ENCODE data around the gene PHLDA2.

The PHLDA2 gene

DNA sequence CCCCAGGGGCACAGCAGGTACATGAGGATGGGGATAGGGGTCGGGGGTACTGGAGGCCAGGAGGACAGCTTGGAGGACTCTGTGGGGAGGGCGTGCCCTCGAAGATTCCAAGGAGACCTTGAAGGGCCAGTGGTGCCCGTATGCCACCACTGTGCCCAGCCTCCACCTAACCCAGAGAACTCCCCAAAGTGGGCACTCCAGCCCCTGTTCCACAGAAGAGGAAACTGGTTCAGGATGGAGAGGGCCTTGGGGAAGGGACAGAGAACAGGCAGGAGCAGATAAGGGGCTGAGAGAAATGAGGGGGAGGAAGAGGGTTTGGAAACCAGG lies 2.2 kb upstream of the PHLDA2 start:
- Mint-ChIP-seq H3K27me3 (peaks cover 6 to 33% of the 10 kb centered on the region in 2 donors), H3K36me3 (ENCODE audit: insufficient read depth) (peaks cover 15% of the 10 kb centered on the region), H3K9me3 (no peaks in the 10 kb centered on the region), H3K4me3 (no peak overlapping the region), H3K27ac (peak overlapping the region in 1 of 2 donors; percentile 68), H3K4me1 (ENCODE audit: low read depth in 2 of 2) (peaks cover 15 to 28% of the 10 kb centered on the region in 2 donors)
- no peak for ATAC-seq (replicated peaks)
- DNase-seq, result no peak

DNA sequence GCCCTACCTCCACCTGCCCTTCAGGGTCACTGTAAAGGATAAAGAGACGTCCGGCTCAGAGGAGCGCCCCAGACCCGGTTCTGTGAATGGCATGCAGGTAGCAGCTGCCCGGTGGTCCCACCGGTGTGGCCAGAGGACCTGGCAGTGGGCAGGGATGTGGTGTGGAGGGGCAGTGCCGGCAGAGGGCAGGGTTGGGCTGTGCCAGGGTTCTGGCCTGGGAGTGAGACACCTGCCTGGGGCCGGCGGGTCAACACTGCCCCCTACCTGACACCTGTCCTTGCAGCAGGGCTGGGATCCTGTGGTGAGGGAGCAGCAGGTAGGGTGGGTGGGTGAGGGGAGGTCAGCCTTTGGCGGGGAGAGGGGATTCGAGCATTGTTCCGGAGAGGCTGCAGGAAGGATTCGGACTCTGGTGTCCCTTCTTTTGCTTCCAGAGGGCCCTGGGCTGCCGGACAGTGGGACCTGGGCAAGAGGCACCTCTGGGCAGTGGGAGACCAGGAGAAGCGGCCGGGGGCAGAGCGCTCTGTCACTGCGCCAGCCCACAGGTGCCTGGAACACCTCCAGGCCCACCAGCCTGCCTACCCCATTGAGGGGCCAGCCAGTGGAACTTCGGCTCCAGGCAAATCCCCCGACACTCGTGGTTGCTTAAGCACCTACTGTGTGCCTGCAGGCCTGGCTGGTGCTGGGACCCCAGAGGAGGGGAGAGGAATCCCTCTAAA lies 1.6 kb upstream of the PHLDA2 start:
- Mint-ChIP-seq H3K27me3 (peaks cover 6 to 35% of the 10 kb centered on the region in 2 donors), H3K9me3 (no peaks in the 10 kb centered on the region), H3K36me3 (ENCODE audit: insufficient read depth) (peaks cover 13% of the 10 kb centered on the region), H3K4me1 (ENCODE audit: low read depth in 2 of 2) (peaks cover 15 to 28% of the 10 kb centered on the region in 2 donors), H3K27ac (peak overlapping the region; percentile 54 to 84), H3K4me3 (peak overlapping the region; percentile 85 to 89)
- DNase-seq (no peak), ATAC-seq (replicated peaks) (no peak)

DNA sequence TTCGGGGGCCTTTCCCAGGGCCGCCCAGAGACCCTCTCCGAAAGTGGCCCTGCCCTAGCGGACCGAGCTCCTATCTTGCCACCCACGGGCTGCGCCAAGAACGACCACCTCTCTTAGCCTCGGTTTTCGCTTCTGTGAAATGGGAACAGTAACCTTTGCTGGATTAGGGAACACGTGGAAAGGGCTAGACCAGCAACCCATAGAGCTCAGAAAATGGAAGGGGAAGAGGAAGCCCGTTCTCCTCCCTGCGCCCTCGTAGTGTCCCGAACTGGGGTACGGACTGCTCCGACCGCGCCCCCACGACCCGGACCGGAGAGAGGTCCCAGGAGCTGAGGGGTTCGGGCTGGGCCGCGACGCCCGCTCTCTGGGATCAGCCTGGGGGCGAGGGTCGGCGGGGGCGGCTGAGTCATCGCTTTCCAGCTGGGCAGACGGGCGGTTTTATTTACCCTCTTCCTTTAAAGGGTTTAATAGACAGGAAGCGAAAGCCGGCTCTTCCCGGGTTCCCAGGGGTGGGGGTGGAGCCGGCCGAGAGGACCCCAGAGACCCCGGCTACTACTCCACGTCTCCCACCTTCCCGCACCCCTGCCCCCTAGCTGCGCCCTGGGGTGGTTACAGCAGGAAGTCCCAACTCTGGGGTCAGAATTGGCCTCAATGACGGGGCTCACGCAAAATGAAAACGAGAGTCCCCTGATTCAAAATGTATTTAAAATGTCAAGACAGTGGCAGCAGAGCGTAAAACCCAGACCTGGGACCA lies 907 bp upstream of the PHLDA2 start:
- Mint-ChIP-seq H3K27ac (peak overlapping the region; percentile 54 to 84), H3K4me1 (ENCODE audit: low read depth in 2 of 2) (peaks cover 15 to 28% of the 10 kb centered on the region in 2 donors), H3K27me3 (peaks cover 6 to 35% of the 10 kb centered on the region in 2 donors), H3K4me3 (peak overlapping the region; percentile 85 to 89), H3K36me3 (ENCODE audit: insufficient read depth) (peaks cover 13% of the 10 kb centered on the region), H3K9me3 (no peaks in the 10 kb centered on the region)
- ATAC-seq (replicated peaks), result no peak
- no peak for DNase-seq

DNA sequence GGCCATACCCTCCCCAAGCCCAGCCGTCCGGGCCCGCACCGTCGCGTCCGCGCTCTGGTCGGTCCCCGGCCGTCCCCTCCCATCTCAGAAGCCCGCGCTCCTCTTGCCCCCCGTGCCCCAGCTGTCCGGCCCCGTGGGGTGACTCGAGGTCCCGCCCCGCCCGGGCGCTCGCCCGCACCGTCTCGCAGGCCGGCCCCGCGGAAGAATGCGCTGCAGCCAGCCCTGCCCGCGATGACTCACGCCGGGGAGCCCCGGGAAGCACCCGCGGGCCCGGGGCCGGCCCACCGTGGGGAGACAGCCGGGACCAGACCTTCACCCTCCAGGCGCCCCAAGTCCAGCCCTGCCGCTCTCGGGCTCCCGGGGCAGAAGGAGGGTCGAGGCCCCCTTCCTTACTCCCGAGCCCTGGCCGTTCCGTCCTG lies 320 bp upstream of the PHLDA2 start:
- ATAC-seq (replicated peaks) (peak; percentile 44), DNase-seq (peak in 1 of 3 experiments; percentile 27)
- Mint-ChIP-seq H3K36me3 (ENCODE audit: insufficient read depth) (peaks cover 13% of the 10 kb centered on the region), H3K4me1 (ENCODE audit: low read depth in 2 of 2) (peaks cover 15 to 28% of the 10 kb centered on the region in 2 donors), H3K4me3 (peak overlapping the region; percentile 85 to 89), H3K27me3 (peaks cover 6 to 35% of the 10 kb centered on the region in 2 donors), H3K9me3 (no peaks in the 10 kb centered on the region), H3K27ac (peak overlapping the region; percentile 54 to 84)

DNA sequence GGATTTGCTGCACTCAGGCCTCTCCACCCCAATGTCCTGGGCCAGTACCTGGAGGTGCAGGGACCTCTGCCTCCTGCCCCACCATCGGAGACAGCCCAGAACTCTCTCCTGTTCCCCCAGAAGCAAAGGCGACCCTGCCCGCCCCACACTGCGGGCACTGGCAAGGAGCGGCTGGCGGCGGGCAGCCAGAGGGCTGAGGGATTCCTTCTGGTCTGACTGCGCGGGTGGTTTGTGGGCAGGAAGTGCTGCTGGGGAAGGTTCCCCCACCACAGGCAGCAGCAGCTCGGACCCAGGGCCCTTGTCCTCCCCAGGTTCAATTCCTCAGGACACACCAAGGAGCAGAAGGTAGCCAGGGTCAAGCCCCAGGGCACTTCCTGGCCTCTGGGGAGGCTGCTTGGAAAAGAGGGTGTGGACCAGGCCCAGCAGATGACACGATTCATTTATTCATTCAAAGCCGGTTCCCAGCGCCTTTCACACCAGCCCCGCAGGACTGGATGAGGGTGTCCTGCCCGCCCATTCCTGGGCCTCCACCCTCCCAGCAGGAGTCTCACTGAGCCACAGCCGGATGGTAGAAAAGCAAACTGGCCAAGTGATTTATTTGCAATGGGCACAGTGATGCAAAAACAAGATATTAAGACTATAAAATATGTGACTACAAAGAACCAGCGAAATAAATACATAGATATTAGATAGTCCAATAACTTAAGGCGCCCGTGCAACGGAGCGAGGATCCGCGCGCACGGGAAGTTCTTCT lies 1.2 kb downstream of the PHLDA2 start:
- no peaks in the 10 kb centered on the region for H3K9me3 Mint-ChIP-seq
- peaks cover 10% of the 10 kb centered on the region for H3K36me3 Mint-ChIP-seq (ENCODE audit: insufficient read depth)
- H3K4me1 Mint-ChIP-seq (ENCODE audit: low read depth in 2 of 2), result peaks cover 15 to 22% of the 10 kb centered on the region in 2 donors
- peak overlapping the region; percentile 18 to 66 for H3K27ac Mint-ChIP-seq
- H3K4me3 Mint-ChIP-seq, result peak overlapping the region; percentile 76 to 82
- no peak for ATAC-seq (replicated peaks)
- no peak for DNase-seq
- peaks cover 6 to 35% of the 10 kb centered on the region in 2 donors for H3K27me3 Mint-ChIP-seq

DNA sequence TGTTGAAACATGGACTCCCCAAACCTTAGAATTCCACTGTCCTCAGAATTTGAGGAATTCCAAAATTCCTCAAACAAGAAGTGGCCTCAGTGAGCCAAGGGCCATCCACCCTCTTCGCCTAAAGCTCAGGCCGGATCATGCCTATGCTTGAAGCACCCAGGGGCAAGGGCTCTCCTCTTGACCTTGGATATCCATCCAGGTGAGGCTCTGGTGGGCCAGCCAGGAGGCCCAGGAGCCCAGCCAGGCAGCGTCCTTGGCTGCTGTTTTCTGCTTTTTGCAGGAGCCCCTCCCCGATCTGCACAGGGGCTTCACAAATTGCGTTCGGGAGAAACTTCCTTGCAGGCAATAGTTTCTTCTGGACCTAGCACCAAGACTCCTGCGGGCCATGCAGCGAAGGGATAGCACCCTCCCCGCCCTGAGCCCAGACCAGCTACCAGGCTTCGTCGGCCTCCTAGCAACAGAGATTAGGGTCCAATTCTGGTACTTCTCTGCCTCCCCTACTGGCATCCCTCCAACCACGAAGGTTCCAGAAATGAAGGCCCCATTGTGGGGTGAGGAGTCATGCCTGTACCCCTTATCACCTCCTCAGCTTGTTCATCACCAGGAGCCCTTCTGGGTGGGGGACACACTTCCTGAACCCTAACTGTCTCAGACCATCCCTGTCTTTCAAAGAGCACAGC lies 2.0 kb downstream of the PHLDA2 start:
- DNase-seq, result no peak
- Mint-ChIP-seq H3K27ac (no peak overlapping the region), H3K4me1 (ENCODE audit: low read depth in 2 of 2) (peaks cover 15 to 18% of the 10 kb centered on the region in 2 donors), H3K27me3 (peaks cover 6 to 35% of the 10 kb centered on the region in 2 donors), H3K9me3 (no peaks in the 10 kb centered on the region), H3K4me3 (peak overlapping the region; percentile 76 to 82), H3K36me3 (ENCODE audit: insufficient read depth) (peaks cover 10% of the 10 kb centered on the region)
- ATAC-seq (replicated peaks), result no peak

DNA sequence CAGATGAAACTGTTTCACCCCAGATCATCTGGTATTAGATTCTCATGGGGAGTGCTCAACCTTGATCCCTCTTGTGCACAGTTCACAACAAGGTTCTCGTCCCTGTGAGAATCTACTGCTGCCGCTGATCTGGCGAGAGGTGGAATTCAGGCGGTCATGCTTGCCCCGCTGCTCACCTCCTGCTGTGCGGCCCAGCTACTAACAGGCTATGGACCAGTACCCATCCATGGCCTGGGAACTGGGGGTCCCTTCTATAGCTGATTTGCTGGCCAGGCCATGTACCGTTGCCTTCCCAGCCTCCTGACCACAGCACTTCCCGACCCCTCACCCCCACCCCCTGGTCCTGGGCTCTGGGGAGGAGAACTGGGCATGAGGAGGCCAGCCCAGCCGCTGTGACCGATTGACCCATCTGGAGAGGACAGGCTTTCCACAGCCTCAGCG lies 2.6 kb downstream of the PHLDA2 start:
- Mint-ChIP-seq H3K4me1 (ENCODE audit: low read depth in 2 of 2) (peaks cover 15 to 18% of the 10 kb centered on the region in 2 donors), H3K27ac (no peak overlapping the region), H3K27me3 (peaks cover 6 to 35% of the 10 kb centered on the region in 2 donors), H3K36me3 (ENCODE audit: insufficient read depth) (peaks cover 10% of the 10 kb centered on the region), H3K4me3 (no peak overlapping the region), H3K9me3 (no peaks in the 10 kb centered on the region)
- ATAC-seq (replicated peaks) (no peak), DNase-seq (no peak)

DNA sequence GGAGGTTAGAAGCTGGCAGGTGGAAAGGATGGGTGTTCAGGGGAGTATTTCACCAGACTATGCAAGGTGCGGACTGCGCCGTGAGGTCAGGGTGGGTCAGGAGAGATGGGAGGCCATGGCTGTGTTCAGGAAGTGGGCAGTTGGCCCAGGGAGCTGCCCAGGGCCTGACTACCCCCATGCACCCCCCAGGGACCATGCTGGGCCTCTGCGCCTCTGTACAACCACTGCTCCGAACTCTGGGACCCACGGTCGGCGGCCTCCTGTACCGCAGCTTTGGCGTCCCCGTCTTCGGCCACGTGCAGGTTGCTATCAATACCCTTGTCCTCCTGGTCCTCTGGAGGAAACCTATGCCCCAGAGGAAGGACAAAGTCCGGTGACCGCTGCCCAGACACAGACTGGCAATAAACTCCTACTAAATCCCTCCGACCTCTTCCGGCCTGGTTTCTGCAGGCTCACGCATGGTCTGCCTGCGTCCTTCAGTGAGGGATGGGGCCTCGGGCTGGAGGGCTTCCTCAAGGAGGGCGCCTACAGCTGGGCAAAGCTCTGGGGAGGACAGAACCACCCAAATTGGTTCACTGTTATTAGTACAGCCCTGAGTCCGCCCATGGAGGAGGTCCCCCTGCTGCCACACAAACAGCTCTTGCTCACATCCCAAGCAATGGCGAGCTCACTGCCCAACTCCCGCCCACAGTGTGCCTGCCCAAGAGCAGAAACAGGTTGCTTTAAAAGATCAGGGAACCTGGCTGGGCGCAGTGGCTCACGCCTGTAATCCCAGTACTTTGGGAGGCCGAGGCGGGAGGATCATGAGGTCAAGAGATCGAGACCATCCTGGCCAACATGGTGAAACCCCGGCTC lies 4.2 kb downstream of the PHLDA2 start:
- Mint-ChIP-seq H3K27me3 (peaks cover 0 to 29% of the 10 kb centered on the region in 2 donors), H3K4me1 (ENCODE audit: low read depth in 2 of 2) (peaks cover 11 to 14% of the 10 kb centered on the region in 2 donors)

DNA sequence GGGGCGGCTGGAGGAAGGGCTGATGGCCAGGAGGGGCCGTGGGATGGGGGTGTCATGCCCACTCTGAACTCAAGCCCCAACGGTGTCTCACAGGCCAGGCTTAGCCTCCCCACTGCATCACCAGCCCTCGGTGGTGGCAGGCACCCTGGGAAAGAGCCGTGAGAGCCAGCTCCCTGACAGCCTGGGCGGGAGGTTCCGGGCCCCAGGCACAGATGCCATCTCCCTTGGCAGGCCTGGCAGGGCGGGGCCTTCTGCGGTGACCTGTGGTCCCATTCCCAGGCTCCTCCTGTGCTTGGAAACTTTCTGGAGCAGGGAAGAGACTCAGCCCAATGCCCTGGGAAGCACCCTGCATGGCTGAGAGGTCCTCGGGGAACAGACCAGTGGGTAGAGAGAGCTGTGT lies 4.8 kb downstream of the PHLDA2 start:
- Mint-ChIP-seq H3K27me3 (peaks cover 0 to 25% of the 10 kb centered on the region in 2 donors), H3K4me3 (no peak overlapping the region), H3K36me3 (ENCODE audit: insufficient read depth) (peaks cover 6% of the 10 kb centered on the region), H3K27ac (no peak overlapping the region), H3K9me3 (no peaks in the 10 kb centered on the region), H3K4me1 (ENCODE audit: low read depth in 2 of 2) (peaks cover 11% of the 10 kb centered on the region in 2 donors)
- ATAC-seq (replicated peaks) (no peak), DNase-seq (no peak)

More for the DNA sequence above, 4.2 kb downstream of the PHLDA2 start:
- peaks cover 6% of the 10 kb centered on the region for H3K36me3 Mint-ChIP-seq (ENCODE audit: insufficient read depth)
- H3K4me3 Mint-ChIP-seq, result no peak overlapping the region
- no peaks in the 10 kb centered on the region for H3K9me3 Mint-ChIP-seq
- DNase-seq (no peak), ATAC-seq (replicated peaks) (no peak)
- H3K27ac Mint-ChIP-seq, result no peak overlapping the region

DNA sequence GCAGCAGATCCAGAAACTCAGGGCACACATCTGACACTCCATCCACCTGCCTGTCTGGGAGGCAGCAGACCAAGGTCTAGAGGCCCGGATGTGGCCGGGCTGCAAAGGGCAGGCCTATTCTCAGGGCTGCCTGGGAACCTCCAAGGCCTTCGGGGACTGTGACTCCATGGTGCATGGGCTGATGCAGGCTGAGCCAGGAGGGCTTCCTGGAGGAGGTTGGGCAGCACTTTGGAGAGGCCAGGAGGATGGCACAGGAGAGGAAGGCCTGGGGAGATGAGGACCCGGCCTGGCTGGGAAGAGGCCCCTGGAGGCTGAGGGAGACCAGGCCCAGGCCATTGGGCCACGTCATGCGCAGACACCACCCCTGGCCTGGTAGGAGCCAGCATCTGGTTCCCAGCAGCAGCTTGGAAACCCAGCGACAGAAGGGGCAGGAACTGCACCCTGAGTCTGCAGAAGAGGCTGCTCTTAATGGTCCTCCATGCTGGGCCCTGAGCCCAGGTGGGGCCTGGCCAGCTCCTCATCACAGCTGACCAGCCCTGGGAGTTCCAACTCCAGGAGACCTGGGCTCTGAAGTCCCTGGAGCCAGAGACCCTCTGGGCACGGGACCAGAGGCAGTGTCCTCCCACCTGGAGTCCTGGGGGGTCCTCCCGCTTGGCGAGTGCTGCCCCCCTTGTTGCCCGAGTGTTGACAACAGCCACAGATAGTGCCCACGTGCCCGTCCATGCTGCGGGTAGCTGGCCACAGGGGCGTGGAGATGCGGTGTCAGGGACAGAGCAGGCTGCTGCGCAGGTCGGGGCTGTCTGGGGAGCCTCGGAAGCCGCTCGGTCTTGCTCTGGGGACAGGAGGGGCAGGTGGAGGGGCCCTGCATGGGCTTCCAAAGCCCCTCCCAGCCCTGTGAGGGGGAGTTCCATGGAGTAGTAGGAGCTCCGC lies 5.5 kb downstream of the PHLDA2 start:
- H3K4me1 Mint-ChIP-seq (ENCODE audit: low read depth in 2 of 2), result peaks cover 8 to 11% of the 10 kb centered on the region in 2 donors
- no peak for DNase-seq
- no peaks in the 10 kb centered on the region for H3K9me3 Mint-ChIP-seq
- peaks cover 0 to 25% of the 10 kb centered on the region in 2 donors for H3K27me3 Mint-ChIP-seq
- no peak for ATAC-seq (replicated peaks)
- no peak overlapping the region for H3K27ac Mint-ChIP-seq
- no peak overlapping the region for H3K4me3 Mint-ChIP-seq
- peaks cover 3% of the 10 kb centered on the region for H3K36me3 Mint-ChIP-seq (ENCODE audit: insufficient read depth)

DNA sequence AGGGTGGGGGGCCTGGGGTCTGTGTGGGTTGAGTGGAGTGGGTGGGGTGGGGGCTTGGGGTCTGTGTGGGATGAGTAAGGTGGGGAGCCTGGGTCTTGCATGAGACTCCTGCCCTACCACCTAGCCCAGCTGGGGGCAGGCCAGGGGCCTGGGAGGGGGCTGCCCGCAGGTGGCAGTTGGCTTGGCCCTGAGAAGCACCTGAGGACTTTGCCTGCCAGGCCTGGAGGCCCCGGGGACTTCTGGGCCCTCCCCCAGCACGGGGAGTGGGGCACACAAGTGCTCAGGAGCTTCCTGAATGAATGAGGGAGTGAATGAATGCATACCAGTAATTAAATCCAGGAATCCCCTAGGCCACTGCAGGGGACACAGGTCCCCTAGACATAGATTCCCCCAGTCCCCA lies 6.6 kb downstream of the PHLDA2 start:
- H3K36me3 Mint-ChIP-seq (ENCODE audit: insufficient read depth), result peaks cover 3% of the 10 kb centered on the region
- peaks cover 0 to 14% of the 10 kb centered on the region in 2 donors for H3K27me3 Mint-ChIP-seq
- H3K4me1 Mint-ChIP-seq (ENCODE audit: low read depth in 2 of 2), result peaks cover under 1 to 5% of the 10 kb centered on the region in 2 donors
- H3K4me3 Mint-ChIP-seq, result no peak overlapping the region
- H3K27ac Mint-ChIP-seq, result no peak overlapping the region
- H3K9me3 Mint-ChIP-seq, result no peaks in the 10 kb centered on the region
- DNase-seq, result no peak
- ATAC-seq (replicated peaks), result no peak
